Activated CD8-positive, alpha-beta memory T cell treated with anti-CD3 and anti-CD28 coated beads, Interleukin-2, amount 50 U/mL, for 1 hour (primary cell): ENCODE data around the gene NTN4.
"Not testable (repeated sequence)": the region's sequence is repeated elsewhere in the genome, so short reads cannot be mapped to it uniquely, and the experiment has no call there.

ENCODE experiments used
- DNase-seq: peaks from one replicate; pipeline ENCODE4 v3.0.0-alpha.2; 2020; ENCODE audit errors: extremely low read depth

The NTN4 gene

GRCh38 chr12:95710386-95710785, 80.2 kb downstream of the NTN4 start:
- no peak for DNase-seq

- no peak for DNase-seq
Observed at GRCh38 chr12:95709152-95709551, 81.4 kb downstream of the NTN4 start.

GRCh38 chr12:95705143-95705542, 85.4 kb downstream of the NTN4 start:
- no peak for DNase-seq

- DNase-seq, result no peak
Observed at GRCh38 chr12:95703986-95704385, 86.6 kb downstream of the NTN4 start.

- no peak for DNase-seq
Observed at GRCh38 chr12:95701722-95702418, 88.7 kb downstream of the NTN4 start.

GRCh38 chr12:95701275-95701674, 89.3 kb downstream of the NTN4 start:
- no peak for DNase-seq

GRCh38 chr12:95700316-95700785, 90.2 kb downstream of the NTN4 start:
- no peak for DNase-seq

GRCh38 chr12:95699579-95699978, 91.0 kb downstream of the NTN4 start:
- DNase-seq, result no peak

- no peak for DNase-seq
Observed at GRCh38 chr12:95694136-95694535, 96.4 kb downstream of the NTN4 start.

GRCh38 chr12:95693689-95694088, 96.9 kb downstream of the NTN4 start:
- DNase-seq, result no peak

GRCh38 chr12:95690861-95691635, 99.5 kb downstream of the NTN4 start:
- no peak for DNase-seq

- no peak for DNase-seq
Observed at GRCh38 chr12:95687937-95688336, 102.6 kb downstream of the NTN4 start.

- DNase-seq, result no peak
Observed at GRCh38 chr12:95683418-95683817, 107.1 kb downstream of the NTN4 start.

- DNase-seq, result no peak
Observed at GRCh38 chr12:95681210-95681765, 109.3 kb downstream of the NTN4 start.

GRCh38 chr12:95678684-95679083, 111.9 kb downstream of the NTN4 start:
- DNase-seq, result no peak

GRCh38 chr12:95677782-95678181, 112.8 kb downstream of the NTN4 start:
- DNase-seq, result not testable (repeated sequence)

GRCh38 chr12:95674631-95675030, 115.9 kb downstream of the NTN4 start:
- DNase-seq, result no peak

GRCh38 chr12:95674163-95674562, 116.4 kb downstream of the NTN4 start:
- DNase-seq, result no peak

- no peak for DNase-seq
Observed at GRCh38 chr12:95673576-95673975, 117.0 kb downstream of the NTN4 start.

GRCh38 chr12:95672166-95672565, 118.4 kb downstream of the NTN4 start:
- DNase-seq, result no peak

- no peak for DNase-seq
Observed at GRCh38 chr12:95671265-95671664, 119.3 kb downstream of the NTN4 start.

- DNase-seq, result no peak
Observed at GRCh38 chr12:95663525-95663924, 127.0 kb downstream of the NTN4 start.

- DNase-seq, result no peak
Observed at GRCh38 chr12:95661360-95661759, 129.2 kb downstream of the NTN4 start.
